ENCODE data around the gene MTFR1L.

DNA sequence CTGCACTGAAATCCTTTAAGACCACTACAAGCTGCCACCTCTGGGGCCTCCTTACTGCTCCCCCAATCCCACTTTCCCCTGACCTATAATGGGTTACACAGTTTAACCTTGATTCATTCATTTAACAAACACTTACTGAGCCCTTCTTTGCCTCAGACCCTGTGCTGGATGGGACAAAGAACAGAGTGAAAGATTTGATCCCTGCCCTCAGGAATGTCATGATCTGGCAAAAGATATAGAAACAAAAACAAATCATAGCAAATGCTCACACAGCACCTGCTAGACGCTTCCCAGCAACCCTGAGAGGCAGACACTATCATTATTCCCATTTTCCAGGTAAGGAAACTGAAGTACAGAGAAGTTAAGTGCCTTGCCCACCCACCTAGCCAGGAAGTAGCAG is 46.5 kb downstream of the MTFR1L start:
- TF ChIP-seq FOXA1 (IDR thresholded peaks at IDR 0.05) (no peak), TARDBP (IDR thresholded peaks at IDR 0.05) (no peak), SUZ12 (IDR thresholded peaks at IDR 0.05) (no peak), LEF1 (IDR thresholded peaks at IDR 0.05; ENCODE audit: borderline replicate concordance) (no peak), NFRKB (IDR thresholded peaks at IDR 0.05) (no peak), SP1 (IDR thresholded peaks at IDR 0.05) (no peak), BHLHE40 (IDR thresholded peaks at IDR 0.05; ENCODE audit: borderline replicate concordance) (no peak), FOXM1 (IDR thresholded peaks at IDR 0.05; ENCODE audit: borderline replicate concordance) (no peak)

Data from HEK293T (cell line).